ENCODE results near the gene DPEP2.

DNA sequence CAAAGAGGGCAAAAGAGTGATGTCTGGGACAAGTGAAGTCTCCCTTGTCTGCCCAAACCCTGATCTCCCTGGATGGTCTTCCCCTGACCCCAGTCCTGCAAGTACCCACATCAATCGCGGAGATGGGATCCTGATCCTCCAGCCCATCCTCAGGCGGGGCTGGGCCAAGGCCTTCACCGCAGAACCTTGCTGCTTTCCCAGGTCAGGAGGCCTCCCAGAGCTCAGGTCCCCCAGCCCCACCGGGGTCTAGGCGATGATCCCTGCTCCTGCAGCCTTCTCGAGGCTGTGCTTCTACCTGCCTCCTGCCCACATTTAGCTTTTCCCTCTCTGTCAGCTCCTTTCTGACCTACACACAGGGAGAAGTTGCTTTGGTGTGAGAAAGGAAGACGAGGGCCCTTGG is 37.1 kb downstream of the DPEP2 start:
- TF ChIP-seq, protein P1, sequence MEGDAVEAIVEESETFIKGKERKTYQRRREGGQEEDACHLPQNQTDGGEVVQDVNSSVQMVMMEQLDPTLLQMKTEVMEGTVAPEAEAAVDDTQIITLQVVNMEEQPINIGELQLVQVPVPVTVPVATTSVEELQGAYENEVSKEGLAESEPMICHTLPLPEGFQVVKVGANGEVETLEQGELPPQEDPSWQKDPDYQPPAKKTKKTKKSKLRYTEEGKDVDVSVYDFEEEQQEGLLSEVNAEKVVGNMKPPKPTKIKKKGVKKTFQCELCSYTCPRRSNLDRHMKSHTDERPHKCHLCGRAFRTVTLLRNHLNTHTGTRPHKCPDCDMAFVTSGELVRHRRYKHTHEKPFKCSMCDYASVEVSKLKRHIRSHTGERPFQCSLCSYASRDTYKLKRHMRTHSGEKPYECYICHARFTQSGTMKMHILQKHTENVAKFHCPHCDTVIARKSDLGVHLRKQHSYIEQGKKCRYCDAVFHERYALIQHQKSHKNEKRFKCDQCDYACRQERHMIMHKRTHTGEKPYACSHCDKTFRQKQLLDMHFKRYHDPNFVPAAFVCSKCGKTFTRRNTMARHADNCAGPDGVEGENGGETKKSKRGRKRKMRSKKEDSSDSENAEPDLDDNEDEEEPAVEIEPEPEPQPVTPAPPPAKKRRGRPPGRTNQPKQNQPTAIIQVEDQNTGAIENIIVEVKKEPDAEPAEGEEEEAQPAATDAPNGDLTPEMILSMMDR (IDR thresholded peaks at IDR 0.05; ENCODE audit: insufficient read depth, low read depth, low read length): no peak
- TF ChIP-seq EZH2 (IDR thresholded peaks at IDR 0.05; ENCODE audit: insufficient read depth, low read length): no peak
